ENCODE data around the gene GINS3.

DNA sequence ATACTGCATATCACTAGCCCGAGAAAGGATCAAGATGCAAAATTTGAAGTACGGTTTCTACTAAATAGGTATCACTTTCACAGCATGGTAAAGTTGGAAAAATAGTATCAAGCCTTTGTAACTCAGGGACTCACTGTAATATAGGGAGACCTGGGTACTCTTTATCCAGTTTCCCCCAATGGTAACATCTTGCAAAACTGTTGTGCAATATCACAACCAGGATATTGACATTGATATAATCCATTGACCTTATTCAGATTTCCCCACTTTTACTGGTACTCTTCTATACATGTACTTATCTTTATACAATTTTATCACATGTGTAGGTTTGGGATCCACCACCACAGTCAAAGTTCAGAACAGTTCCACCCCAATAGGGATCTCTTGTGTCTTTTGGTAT is 20.4 kb upstream of the GINS3 start:
- TF ChIP-seq, protein P1, sequence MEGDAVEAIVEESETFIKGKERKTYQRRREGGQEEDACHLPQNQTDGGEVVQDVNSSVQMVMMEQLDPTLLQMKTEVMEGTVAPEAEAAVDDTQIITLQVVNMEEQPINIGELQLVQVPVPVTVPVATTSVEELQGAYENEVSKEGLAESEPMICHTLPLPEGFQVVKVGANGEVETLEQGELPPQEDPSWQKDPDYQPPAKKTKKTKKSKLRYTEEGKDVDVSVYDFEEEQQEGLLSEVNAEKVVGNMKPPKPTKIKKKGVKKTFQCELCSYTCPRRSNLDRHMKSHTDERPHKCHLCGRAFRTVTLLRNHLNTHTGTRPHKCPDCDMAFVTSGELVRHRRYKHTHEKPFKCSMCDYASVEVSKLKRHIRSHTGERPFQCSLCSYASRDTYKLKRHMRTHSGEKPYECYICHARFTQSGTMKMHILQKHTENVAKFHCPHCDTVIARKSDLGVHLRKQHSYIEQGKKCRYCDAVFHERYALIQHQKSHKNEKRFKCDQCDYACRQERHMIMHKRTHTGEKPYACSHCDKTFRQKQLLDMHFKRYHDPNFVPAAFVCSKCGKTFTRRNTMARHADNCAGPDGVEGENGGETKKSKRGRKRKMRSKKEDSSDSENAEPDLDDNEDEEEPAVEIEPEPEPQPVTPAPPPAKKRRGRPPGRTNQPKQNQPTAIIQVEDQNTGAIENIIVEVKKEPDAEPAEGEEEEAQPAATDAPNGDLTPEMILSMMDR (IDR thresholded peaks at IDR 0.05), result no peak
- TF ChIP-seq POLR2AphosphoS5 (IDR thresholded peaks at IDR 0.05; ENCODE audit: low read depth, low read length), result no peak
- TF ChIP-seq, protein P2, sequence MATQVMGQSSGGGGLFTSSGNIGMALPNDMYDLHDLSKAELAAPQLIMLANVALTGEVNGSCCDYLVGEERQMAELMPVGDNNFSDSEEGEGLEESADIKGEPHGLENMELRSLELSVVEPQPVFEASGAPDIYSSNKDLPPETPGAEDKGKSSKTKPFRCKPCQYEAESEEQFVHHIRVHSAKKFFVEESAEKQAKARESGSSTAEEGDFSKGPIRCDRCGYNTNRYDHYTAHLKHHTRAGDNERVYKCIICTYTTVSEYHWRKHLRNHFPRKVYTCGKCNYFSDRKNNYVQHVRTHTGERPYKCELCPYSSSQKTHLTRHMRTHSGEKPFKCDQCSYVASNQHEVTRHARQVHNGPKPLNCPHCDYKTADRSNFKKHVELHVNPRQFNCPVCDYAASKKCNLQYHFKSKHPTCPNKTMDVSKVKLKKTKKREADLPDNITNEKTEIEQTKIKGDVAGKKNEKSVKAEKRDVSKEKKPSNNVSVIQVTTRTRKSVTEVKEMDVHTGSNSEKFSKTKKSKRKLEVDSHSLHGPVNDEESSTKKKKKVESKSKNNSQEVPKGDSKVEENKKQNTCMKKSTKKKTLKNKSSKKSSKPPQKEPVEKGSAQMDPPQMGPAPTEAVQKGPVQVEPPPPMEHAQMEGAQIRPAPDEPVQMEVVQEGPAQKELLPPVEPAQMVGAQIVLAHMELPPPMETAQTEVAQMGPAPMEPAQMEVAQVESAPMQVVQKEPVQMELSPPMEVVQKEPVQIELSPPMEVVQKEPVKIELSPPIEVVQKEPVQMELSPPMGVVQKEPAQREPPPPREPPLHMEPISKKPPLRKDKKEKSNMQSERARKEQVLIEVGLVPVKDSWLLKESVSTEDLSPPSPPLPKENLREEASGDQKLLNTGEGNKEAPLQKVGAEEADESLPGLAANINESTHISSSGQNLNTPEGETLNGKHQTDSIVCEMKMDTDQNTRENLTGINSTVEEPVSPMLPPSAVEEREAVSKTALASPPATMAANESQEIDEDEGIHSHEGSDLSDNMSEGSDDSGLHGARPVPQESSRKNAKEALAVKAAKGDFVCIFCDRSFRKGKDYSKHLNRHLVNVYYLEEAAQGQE (IDR thresholded peaks at IDR 0.05; ENCODE audit: insufficient read depth in 1 of 2, low read depth in 2 of 2, low read length in 1 of 2), result no peak
